Sigmoid colon (tissue), 7 donors: ENCODE measurements around the gene DIPK1A. TPM values are rescaled to one million over a fixed set of nuclear protein-coding genes. Genes with fewer than 3 reads are reported as not detected.
"Not testable (repeated sequence)": the region's sequence is repeated elsewhere in the genome, so short reads cannot be mapped to it uniquely, and the experiment has no call there.

Experiments used
- DNase-seq: peaks from one replicate; pipeline ENCODE4 v3.0.0-alpha.2; 2019
- H3K27ac ChIP-seq, 4 donors: fragments of 200-600 bp; sonication (generic); one replicate each; pipeline ENCODE4 v1.5.1; 2016 to 2019; ENCODE audit warnings: mild to moderate bottlenecking in 1 of 4
- H3K27me3 ChIP-seq, 3 donors: fragments of 200-600 bp; sonication (generic); one replicate each; pipeline ENCODE4 v1.5.1; 2019; ENCODE audit warnings: mild to moderate bottlenecking in 1 of 3
- H3K36me3 ChIP-seq, 4 donors: fragments of 200-600 bp; sonication (generic); one replicate each; pipeline ENCODE4 v1.5.1; 2016 to 2019
- H3K4me1 ChIP-seq, 4 donors: fragments of 200-600 bp; sonication (generic); one replicate each; pipeline ENCODE4 v1.5.1; 2017 to 2019
- H3K4me3 ChIP-seq, 4 donors: fragments of 200-600 bp; sonication (generic); one replicate each; pipeline ENCODE4 v1.5.1; 2017 to 2019; ENCODE audit warnings: mild to moderate bottlenecking in 2 of 4, moderate library complexity in 1 of 4
- H3K9me3 ChIP-seq, 4 donors: fragments of 200-600 bp in 3 of 4; sonication (generic) in 3 of 4; one replicate each; pipeline versions ENCODE4 v1.5.1 to v1.6.1; 2013 to 2019
- EP300 ChIP-seq, 4 donors: sonication (generic); formaldehyde crosslinking; IDR thresholded peaks; one replicate each; pipeline ENCODE4 v1.6.1; 2017; ENCODE audit warnings: antibody characterized with exemption in 4 of 4
- POLR2A ChIP-seq, 2 donors: fragments of 450-650 bp; IDR thresholded peaks; one replicate each; pipeline ENCODE4 v1.6.1; 2016; ENCODE audit warnings: antibody characterized with exemption in 2 of 2, mild to moderate bottlenecking in 2 of 2, moderate library complexity in 2 of 2
- POLR2AphosphoS5 ChIP-seq, 4 donors: sonication (generic); formaldehyde crosslinking; IDR thresholded peaks; one replicate each; pipeline ENCODE4 v1.6.1; 2017; ENCODE audit warnings: antibody characterized with exemption in 4 of 4
- WGBS, 2 donors: extraction: QIAGEN DNeasy Blood & Tissue Kit; methylation state at CpG; one replicate each; pipeline ENCODE4 v1.1.7; 2013; 5-methylcytosine and 5-hydroxymethylcytosine counted together
- intact Hi-C: fragments of 100-400 bp; cut with DNase I; formaldehyde crosslinking; loops from one replicate; pipeline ENCODE4 v1.15.1; 2023
- polyA plus RNA-seq, 3 donors: library from polyadenylated mRNA; stranded (reverse); fragments of 200-250 nt; gene quantifications; one replicate each; pipeline ENCODE4 v1.2.3, GENCODE V29; 2013
- total RNA-seq, 4 donors: library from RNA; depleted of rRNA; stranded (reverse); fragments of >200 nt; gene quantifications; one replicate each; pipeline ENCODE4 v1.1.0, GENCODE V29; 2016
- TF ChIP-seq, protein P1 (sequence below), 4 experiments: fragments of 450-650 bp in 3 of 4; fragments of 200-600 bp in 1 of 4; IDR thresholded peaks; one replicate each; pipeline ENCODE4 v1.5.1; 2016 to 2019; ENCODE audit warnings: antibody characterized with exemption in 4 of 4, mild to moderate bottlenecking in 3 of 4, moderate library complexity in 2 of 4
- donor health status: healthy with polysubstance abuse.
- donor health status: Bipolar disorder and iron deficiency.
- donor health status: healthy.

DIPK1A gene
- total and polyA plus RNA-seq, 7 donors: 1.8 to 35.5 (median 19.1) TPM

- no peaks in the 10 kb centered on the region for H3K4me1 ChIP-seq
- DNase-seq: no peak
- H3K27ac ChIP-seq: no peak overlapping the region
- no peaks in the 10 kb centered on the region for H3K36me3 ChIP-seq
- H3K4me3 ChIP-seq: no peak overlapping the region
- intact Hi-C loops: no loop called here
- H3K27me3 ChIP-seq: no peaks in the 10 kb centered on the region
- no peaks in the 10 kb centered on the region for H3K9me3 ChIP-seq
- no peak for TF ChIP-seq POLR2A (IDR thresholded peaks at IDR 0.05)
- no peak for TF ChIP-seq EP300 (IDR thresholded peaks at IDR 0.05)
- TF ChIP-seq, protein P1, sequence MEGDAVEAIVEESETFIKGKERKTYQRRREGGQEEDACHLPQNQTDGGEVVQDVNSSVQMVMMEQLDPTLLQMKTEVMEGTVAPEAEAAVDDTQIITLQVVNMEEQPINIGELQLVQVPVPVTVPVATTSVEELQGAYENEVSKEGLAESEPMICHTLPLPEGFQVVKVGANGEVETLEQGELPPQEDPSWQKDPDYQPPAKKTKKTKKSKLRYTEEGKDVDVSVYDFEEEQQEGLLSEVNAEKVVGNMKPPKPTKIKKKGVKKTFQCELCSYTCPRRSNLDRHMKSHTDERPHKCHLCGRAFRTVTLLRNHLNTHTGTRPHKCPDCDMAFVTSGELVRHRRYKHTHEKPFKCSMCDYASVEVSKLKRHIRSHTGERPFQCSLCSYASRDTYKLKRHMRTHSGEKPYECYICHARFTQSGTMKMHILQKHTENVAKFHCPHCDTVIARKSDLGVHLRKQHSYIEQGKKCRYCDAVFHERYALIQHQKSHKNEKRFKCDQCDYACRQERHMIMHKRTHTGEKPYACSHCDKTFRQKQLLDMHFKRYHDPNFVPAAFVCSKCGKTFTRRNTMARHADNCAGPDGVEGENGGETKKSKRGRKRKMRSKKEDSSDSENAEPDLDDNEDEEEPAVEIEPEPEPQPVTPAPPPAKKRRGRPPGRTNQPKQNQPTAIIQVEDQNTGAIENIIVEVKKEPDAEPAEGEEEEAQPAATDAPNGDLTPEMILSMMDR (IDR thresholded peaks at IDR 0.05): no peak
- TF ChIP-seq POLR2AphosphoS5 (IDR thresholded peaks at IDR 0.05): no peak
These were observed 26.2 kb upstream of the DIPK1A start for GRCh38 chr1:92987462-92987861.

- intact Hi-C loops: no loop called here
- H3K4me1 ChIP-seq: no peaks in the 10 kb centered on the region
- TF ChIP-seq POLR2A (IDR thresholded peaks at IDR 0.05): no peak
- TF ChIP-seq, protein P1 (IDR thresholded peaks at IDR 0.05): no peak
- no peak for TF ChIP-seq POLR2AphosphoS5 (IDR thresholded peaks at IDR 0.05)
- TF ChIP-seq EP300 (IDR thresholded peaks at IDR 0.05): no peak
These were observed 23.8 kb upstream of the DIPK1A start for GRCh38 chr1:92985101-92985500.

DNA sequence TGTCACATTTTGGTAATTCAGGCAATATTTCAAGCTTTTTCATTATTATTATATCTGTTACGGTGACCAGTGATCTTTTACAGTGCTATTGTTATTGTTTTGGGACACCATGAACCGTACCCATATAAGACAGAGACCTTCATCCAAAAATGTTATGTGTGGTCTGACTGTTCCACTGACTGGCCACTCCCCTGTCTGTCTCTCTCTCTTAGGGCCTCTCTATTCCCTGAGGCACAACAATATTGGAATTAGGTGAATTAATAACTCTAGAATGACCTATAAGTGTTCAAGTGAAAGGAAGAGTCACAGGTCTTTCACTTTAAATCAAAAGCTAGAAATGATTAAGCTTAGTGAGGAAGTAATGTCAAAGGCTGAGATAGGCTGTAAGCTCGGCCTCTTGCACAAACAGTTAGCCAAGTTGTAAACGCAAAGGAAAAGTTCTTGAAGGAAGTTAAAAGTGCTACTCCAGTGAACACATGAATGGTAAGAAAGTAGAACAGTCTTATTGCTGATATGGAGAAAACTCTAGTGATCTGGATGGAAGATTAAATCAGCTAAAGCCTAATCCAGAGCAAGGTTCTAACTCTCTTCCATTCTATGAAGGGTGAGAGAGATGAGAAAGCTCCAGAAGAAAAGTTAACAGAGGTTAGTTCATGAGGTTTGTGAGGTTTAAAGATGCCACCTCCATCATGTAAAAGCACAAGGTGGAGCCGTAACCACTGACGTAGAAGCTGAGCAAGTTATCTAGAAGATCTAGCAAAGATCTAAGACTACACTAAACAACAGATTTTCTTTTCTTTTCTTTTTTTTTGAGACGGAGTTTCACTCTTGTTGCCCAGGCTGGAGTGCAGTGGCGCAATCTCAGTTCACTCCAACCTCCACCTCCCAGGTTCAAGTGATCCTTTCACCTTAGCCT, 19.7 kb upstream of the DIPK1A start:
- no peak for DNase-seq
- 52 to 54% methylated on average over 8 of the region's 8 CpGs for WGBS, 2 donors
- no peak overlapping the region for H3K4me3 ChIP-seq
- no peaks in the 10 kb centered on the region for H3K9me3 ChIP-seq
- no peaks in the 10 kb centered on the region for H3K36me3 ChIP-seq
- H3K27me3 ChIP-seq: no peaks in the 10 kb centered on the region
- no peak overlapping the region for H3K27ac ChIP-seq
- intact Hi-C loops: no loop called here
- TF ChIP-seq POLR2A (IDR thresholded peaks at IDR 0.05) (no peak), EP300 (IDR thresholded peaks at IDR 0.05) (no peak), POLR2AphosphoS5 (IDR thresholded peaks at IDR 0.05) (no peak)
- TF ChIP-seq, protein P1 (IDR thresholded peaks at IDR 0.05): no peak
- H3K4me1 ChIP-seq: no peaks in the 10 kb centered on the region

More at GRCh38 chr1:92985101-92985500, 23.8 kb upstream of the DIPK1A start:
- DNase-seq: no peak
- Histone ChIP-seq H3K9me3 (no peaks in the 10 kb centered on the region), H3K36me3 (no peaks in the 10 kb centered on the region), H3K27me3 (no peaks in the 10 kb centered on the region), H3K27ac (no peak overlapping the region), H3K4me3 (no peak overlapping the region)

DNA sequence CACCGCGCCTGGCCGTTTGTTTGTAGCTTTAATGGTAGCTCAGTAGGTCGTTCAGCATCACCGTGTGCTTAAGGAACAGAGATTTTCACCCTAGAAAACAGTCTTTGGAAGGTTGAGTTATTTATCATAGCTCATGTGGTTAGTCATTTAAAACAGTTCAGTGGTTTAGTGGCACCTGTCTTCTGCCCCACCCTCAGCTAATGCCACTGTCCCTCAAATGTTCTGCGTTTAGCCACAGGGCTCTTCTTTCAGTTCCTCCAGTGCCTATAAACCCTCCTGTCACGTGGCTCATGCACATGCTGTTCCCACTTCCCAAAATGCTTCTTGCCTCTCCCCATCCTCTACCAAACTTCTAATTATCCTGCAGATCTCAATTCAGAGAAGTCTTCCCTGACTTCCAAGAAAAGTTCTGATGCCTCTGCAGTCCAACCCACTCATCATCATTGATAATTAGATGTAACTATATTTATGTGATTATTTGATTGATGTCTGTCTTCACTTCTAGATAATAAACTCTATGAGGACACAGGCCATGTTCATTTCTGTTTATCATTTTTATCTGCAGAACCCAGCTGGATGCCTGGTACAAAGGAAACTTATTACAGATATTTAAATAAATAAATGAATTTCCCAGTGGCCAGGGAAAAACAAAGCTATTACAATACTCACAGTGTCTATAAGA, 14.4 kb upstream of the DIPK1A start:
- 66 to 79% methylated on average over 7 of the region's 7 CpGs for WGBS, 2 donors
- H3K27ac ChIP-seq: no peak overlapping the region
- no peaks in the 10 kb centered on the region for H3K9me3 ChIP-seq
- intact Hi-C loops: no loop called here
- no peaks in the 10 kb centered on the region for H3K27me3 ChIP-seq
- no peak overlapping the region for H3K4me3 ChIP-seq
- no peaks in the 10 kb centered on the region for H3K36me3 ChIP-seq
- DNase-seq: no peak
- TF ChIP-seq, protein P1 (IDR thresholded peaks at IDR 0.05): no peak
- H3K4me1 ChIP-seq: no peaks in the 10 kb centered on the region

DNA sequence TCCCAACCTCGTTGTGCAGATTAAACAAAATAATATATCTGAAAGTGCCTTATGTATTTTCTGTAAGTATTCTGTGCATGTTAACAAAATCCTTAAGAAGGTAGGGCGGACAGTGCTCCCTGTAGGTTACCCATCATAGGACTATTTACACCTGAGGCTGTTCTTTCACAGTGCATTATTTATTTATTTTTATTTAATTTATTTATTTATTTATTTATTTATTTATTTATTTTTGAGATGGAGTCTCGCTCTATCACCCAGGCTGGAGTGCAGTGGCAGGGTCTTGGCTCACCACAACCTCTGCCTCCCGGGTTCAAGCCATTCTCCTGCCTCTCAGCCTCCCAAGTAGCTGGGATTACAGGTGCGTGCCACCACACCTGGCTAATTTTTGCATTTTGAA, 12.8 kb upstream of the DIPK1A start:
- H3K27ac ChIP-seq, H3K4me3 ChIP-seq, H3K27me3 ChIP-seq, intact Hi-C loops, H3K9me3 ChIP-seq, H3K4me1 ChIP-seq, H3K36me3 ChIP-seq, DNase-seq: not testable (repeated sequence)
- 86 to 92% methylated on average over 5 of the region's 5 CpGs for WGBS, 2 donors
